Tibial nerve (tissue), 4 donors: ENCODE results near the gene SHC2. TPM values are rescaled to one million over a fixed set of nuclear protein-coding genes. Genes with fewer than 3 reads are reported as not detected.

Experiments used
- DNase-seq, 2 donors: peaks; one replicate each; pipeline ENCODE4 v3.0.0-alpha.2; 2019; ENCODE audit warnings: low spot score in 2 of 2
- H3K27ac ChIP-seq, 4 donors: fragments of 200-600 bp; sonication (generic) in 3 of 4; one replicate each; pipeline ENCODE4 v1.5.1; 2017 to 2019; ENCODE audit warnings: mild to moderate bottlenecking in 1 of 4
- H3K27me3 ChIP-seq, 2 donors: fragments of 200-600 bp; sonication (generic) in 1 of 2; one replicate each; pipeline versions ENCODE4 v1.5.1 to v1.6.0; 2017 to 2019
- H3K36me3 ChIP-seq, 3 donors: fragments of 200-600 bp; sonication (generic); one replicate each; pipeline ENCODE4 v1.5.1; 2018 to 2019
- H3K4me1 ChIP-seq, 4 donors: fragments of 200-600 bp; sonication (generic) in 3 of 4; one replicate each; pipeline ENCODE4 v1.5.1; 2017 to 2019
- H3K4me3 ChIP-seq, 4 donors: fragments of 200-600 bp; sonication (generic) in 3 of 4; one replicate each; pipeline ENCODE4 v1.5.1; 2017 to 2019; ENCODE audit warnings: mild to moderate bottlenecking in 1 of 4, moderate library complexity in 1 of 4
- H3K9me3 ChIP-seq, 4 donors: fragments of 200-600 bp; sonication (generic) in 3 of 4; one replicate each; pipeline ENCODE4 v1.5.1; 2017 to 2019
- CTCF ChIP-seq, 5 experiments: fragments of 200-600 bp in 3 of 5; fragments of 450-650 bp in 2 of 5; sonication (generic) in 3 of 5; IDR thresholded peaks; one replicate each; pipeline ENCODE4 v1.5.1; 2016 to 2019; ENCODE audit warnings: antibody characterized with exemption in 5 of 5, mild to moderate bottlenecking in 3 of 5, moderate library complexity in 2 of 5
- EP300 ChIP-seq, 2 donors: sonication (generic); formaldehyde crosslinking; IDR thresholded peaks; one replicate each; pipeline ENCODE4 v1.6.1; 2017; ENCODE audit warnings: antibody characterized with exemption in 2 of 2, mild to moderate bottlenecking in 1 of 2
- POLR2A ChIP-seq, 2 donors: fragments of 450-650 bp; IDR thresholded peaks; one replicate each; pipeline ENCODE4 v1.6.1; 2017; ENCODE audit warnings: antibody characterized with exemption in 2 of 2, mild to moderate bottlenecking in 2 of 2, moderate library complexity in 2 of 2
- WGBS, 2 donors: methylation state at CpG; one replicate each; pipeline ENCODE4 v1.1.5; 2018; 5-methylcytosine and 5-hydroxymethylcytosine counted together
- total RNA-seq, 4 donors: library from RNA; depleted of rRNA; stranded (reverse); fragments of >200 nt; gene quantifications; one replicate each; pipeline ENCODE4 v1.1.0, GENCODE V29; 2016

SHC2 gene
- total RNA-seq, 4 donors from 2014 or later = 13.5 to 41.1 (median 22.9) TPM

GRCh38 chr19:407511-408440, 53.1 kb downstream of the SHC2 start:
- peaks cover 0 to 25% (median 12%) of the 10 kb centered on the region in 4 donors for H3K4me1 ChIP-seq
- no peak for DNase-seq
- TF ChIP-seq POLR2A (IDR thresholded peaks at IDR 0.05) (no peak), CTCF (IDR thresholded peaks at IDR 0.05) (no peak)
- H3K27me3 ChIP-seq = peaks cover 0 to 81% of the 10 kb centered on the region in 2 donors
- H3K36me3 ChIP-seq = no peaks in the 10 kb centered on the region
- H3K9me3 ChIP-seq = no peaks in the 10 kb centered on the region
- WGBS, 2 donors = 70 to 88% methylated on average over 29 to 31 of the region's 70 CpGs
- no peak overlapping the region for H3K27ac ChIP-seq
- H3K4me3 ChIP-seq = no peak overlapping the region

GRCh38 chr19:406971-407510, 53.8 kb downstream of the SHC2 start:
- peak in 1 of 2 donors; percentile 2 for DNase-seq

GRCh38 chr19:406135-406781, 54.6 kb downstream of the SHC2 start:
- WGBS, 2 donors = 61 to 67% methylated on average over 33 to 41 of the region's 41 CpGs
- H3K36me3 ChIP-seq = no peaks in the 10 kb centered on the region
- no peak overlapping the region for H3K4me3 ChIP-seq
- H3K27ac ChIP-seq = no peak overlapping the region
- H3K27me3 ChIP-seq = peaks cover 0 to 81% of the 10 kb centered on the region in 2 donors
- no peak for DNase-seq
- TF ChIP-seq CTCF (IDR thresholded peaks at IDR 0.05) (no peak), POLR2A (IDR thresholded peaks at IDR 0.05) (no peak), EP300 (IDR thresholded peaks at IDR 0.05) (no peak)
- no peaks in the 10 kb centered on the region for H3K9me3 ChIP-seq
- peaks cover 0 to 33% (median 12%) of the 10 kb centered on the region in 4 donors for H3K4me1 ChIP-seq

More at GRCh38 chr19:406971-407510, 53.8 kb downstream of the SHC2 start:
- peaks cover 0 to 81% of the 10 kb centered on the region in 2 donors for H3K27me3 ChIP-seq
- no peak overlapping the region for H3K4me3 ChIP-seq
- WGBS, 2 donors = 71 to 75% methylated on average over 28 to 47 of the region's 48 CpGs
- TF ChIP-seq EP300 (IDR thresholded peaks at IDR 0.05) (no peak), CTCF (IDR thresholded peaks at IDR 0.05) (no peak), POLR2A (IDR thresholded peaks at IDR 0.05) (no peak)
- no peak overlapping the region for H3K27ac ChIP-seq
- H3K9me3 ChIP-seq = no peaks in the 10 kb centered on the region
- peaks cover 0 to 27% (median 12%) of the 10 kb centered on the region in 4 donors for H3K4me1 ChIP-seq
- H3K36me3 ChIP-seq = no peaks in the 10 kb centered on the region

- H3K27ac ChIP-seq = no peak overlapping the region
- peaks cover 0 to 32% (median 12%) of the 10 kb centered on the region in 4 donors for H3K4me1 ChIP-seq
- H3K9me3 ChIP-seq = no peaks in the 10 kb centered on the region
- DNase-seq = no peak
- no peak overlapping the region for H3K4me3 ChIP-seq
- H3K36me3 ChIP-seq = no peaks in the 10 kb centered on the region
- no peak for TF ChIP-seq CTCF (IDR thresholded peaks at IDR 0.05)
- TF ChIP-seq POLR2A (IDR thresholded peaks at IDR 0.05) = no peak
- no peak for TF ChIP-seq EP300 (IDR thresholded peaks at IDR 0.05)
- H3K27me3 ChIP-seq = peaks cover 0 to 81% of the 10 kb centered on the region in 2 donors
- 26 to 33% methylated on average over 25 to 29 of the region's 29 CpGs for WGBS, 2 donors
Observed at GRCh38 chr19:405121-405965, 55.5 kb downstream of the SHC2 start.
